Measurements from ENCODE around the gene RETREG1.

GRCh38 chr5:16593013-16593412 is 23.8 kb downstream of the RETREG1 start:
- no peak for TF ChIP-seq CTCF (IDR thresholded peaks at IDR 0.05)
- TF ChIP-seq POLR2A (IDR thresholded peaks at IDR 0.05), result no peak

Measured in Peyer's patch (tissue), 4 donors.